H1 (cell line): ENCODE data around the gene KIF5C. TPM values are rescaled to one million over a fixed set of nuclear protein-coding genes. Genes with fewer than 3 reads are reported as not detected.

Experiments used
- BRCA1 ChIP-seq: IDR thresholded peaks from 2 replicates; pipeline ENCODE4 v1.6.1; 2012; ENCODE audit warnings: low read depth, low read length, improper control_type of control experiment
- RXRA ChIP-seq: IDR thresholded peaks from 2 replicates; pipeline ENCODE4 v1.6.1; 2011; ENCODE audit warnings: low read depth, mild to moderate bottlenecking, low read length, moderate library complexity; ENCODE audit not compliant: insufficient read depth
- SRF ChIP-seq: IDR thresholded peaks from 2 replicates; pipeline ENCODE4 v1.6.1; 2011; ENCODE audit warnings: mild to moderate bottlenecking, low read depth, low read length, moderate library complexity
- polyA plus RNA-seq, 7 experiments: library from polyadenylated mRNA; depleted of rRNA in 3 of 7; stranded (reverse) in 5 of 7; unstranded in 2 of 7; fragments of >200 nt in 5 of 7; fragments of 200-250 nt in 2 of 7; gene quantifications; 1 replicate in 5 of 7; 2 replicates in 1 of 7; 4 replicates in 1 of 7; pipeline versions ENCODE4 v1.2.1 to v1.2.3, GENCODE V29; 2011 to 2013; ENCODE audit warnings: missing spikeins in 2 of 7, mixed read lengths in 2 of 7
- total RNA-seq: library from RNA; stranded (reverse); fragmentation: NEBNext Ultra II Directional; extraction: Animal tissue kit (Norgen Biotek cat#: 25700); gene quantifications from 2 replicates; pipeline ENCODE4 v1.2.1, GENCODE V29; 2021

KIF5C gene
- total and polyA plus RNA-seq, 2 of the 8 experiments (the other 6 are each of a cell fraction or from before 2014, with no cell fraction given) = 16.3 to 66.4 TPM

- TF ChIP-seq SRF (no peak), RXRA (no peak), BRCA1 (no peak)
These were observed 118.3 kb downstream of the KIF5C start (continued) for GRCh38 chr2:148993351-148993750.
